ENCODE measurements around the gene TCF7. TPM values are rescaled to one million over a fixed set of nuclear protein-coding genes. Genes with fewer than 3 reads are reported as not detected.

Gene TCF7
- total RNA-seq, 1 donor, result 193 TPM

DNA sequence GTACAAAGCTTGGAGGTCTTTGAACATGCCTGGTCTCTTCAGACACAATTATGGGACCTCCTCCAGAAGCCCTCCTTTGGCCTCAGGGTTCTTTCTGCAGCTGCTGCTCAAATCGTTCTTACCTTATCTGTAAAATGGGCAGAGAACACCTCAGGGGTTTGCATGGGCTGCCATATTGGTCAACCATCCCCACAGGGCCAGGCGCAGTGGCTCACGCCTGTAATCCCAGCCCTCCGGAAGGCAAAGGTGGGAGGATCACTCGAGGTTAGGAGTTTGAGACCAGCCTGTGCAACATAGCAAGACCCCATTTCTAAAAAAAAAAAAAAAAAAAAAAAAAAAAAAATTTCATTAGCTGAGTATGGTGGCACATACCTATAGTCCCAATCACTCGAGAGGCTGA lies 29.1 kb upstream of the TCF7 start:
- no peak overlapping the region for H3K4me3 ChIP-seq (ENCODE audit: low read length)
- H3K9me3 ChIP-seq (ENCODE audit: low read depth, low read length), result no peaks in the 10 kb centered on the region
- peaks cover 27% of the 10 kb centered on the region for H3K4me1 ChIP-seq (ENCODE audit: insufficient read depth, low read length)
- H3K27me3 ChIP-seq (ENCODE audit: insufficient read depth, low read length), result no peaks in the 10 kb centered on the region

DNA sequence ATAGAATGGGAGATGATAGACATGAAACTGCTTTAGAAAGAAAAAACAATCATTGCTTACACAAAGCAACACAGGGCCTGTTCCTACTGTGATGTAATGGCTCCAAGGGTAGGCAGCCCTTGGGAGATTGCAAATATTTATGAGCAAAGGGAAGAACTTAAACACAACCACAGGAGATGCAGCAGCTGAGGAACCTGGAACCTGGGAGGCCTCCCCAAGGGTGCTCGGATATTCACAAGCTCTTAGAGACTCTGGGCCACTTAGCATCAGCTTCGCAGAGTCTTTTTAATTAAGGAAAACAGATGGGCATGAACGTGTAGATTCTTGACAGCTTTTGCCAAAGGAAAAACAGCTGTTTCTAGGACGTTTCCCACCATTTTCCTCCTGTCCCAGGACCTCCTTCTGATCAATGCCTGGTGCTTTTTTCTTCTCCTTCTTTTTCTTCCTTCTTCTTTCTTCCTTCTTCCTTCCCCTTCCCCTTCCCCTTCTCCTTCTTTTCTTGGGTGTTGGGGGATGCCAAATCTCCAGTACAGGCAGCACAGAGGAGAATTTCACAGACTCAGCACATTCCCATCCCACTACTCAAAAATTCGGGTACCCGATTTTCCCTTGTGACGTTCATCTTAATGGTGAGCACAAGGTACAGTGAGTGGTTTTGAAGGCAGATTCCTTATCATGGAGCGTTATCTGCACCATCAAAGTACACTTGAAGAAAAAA lies 28.1 kb upstream of the TCF7 start:
- Histone ChIP-seq H3K4me3 (ENCODE audit: low read length) (no peak overlapping the region), H3K4me1 (ENCODE audit: insufficient read depth, low read length) (peaks cover 35% of the 10 kb centered on the region), H3K9me3 (ENCODE audit: low read depth, low read length) (no peaks in the 10 kb centered on the region), H3K27me3 (ENCODE audit: insufficient read depth, low read length) (no peaks in the 10 kb centered on the region)

DNA sequence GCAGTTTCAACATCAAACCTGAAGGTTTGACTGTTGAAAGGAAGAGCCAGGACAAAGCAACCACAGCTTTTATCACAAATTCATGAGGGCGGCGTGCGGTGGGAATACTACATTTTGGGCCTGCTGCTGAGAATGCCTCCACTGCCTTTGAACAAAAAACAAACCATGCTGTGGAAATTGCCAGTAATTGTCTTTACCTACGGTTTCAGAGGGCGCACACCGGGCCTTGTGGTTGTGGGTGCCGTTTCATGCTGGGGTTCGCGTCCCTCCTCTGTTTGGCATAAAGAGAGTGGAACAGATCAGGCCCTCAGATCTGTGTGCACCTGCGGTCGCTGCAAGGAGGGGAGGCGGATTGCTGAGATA lies 27.6 kb upstream of the TCF7 start:
- no peaks in the 10 kb centered on the region for H3K9me3 ChIP-seq (ENCODE audit: low read depth, low read length)
- H3K4me1 ChIP-seq (ENCODE audit: insufficient read depth, low read length), result peaks cover 40% of the 10 kb centered on the region
- H3K27me3 ChIP-seq (ENCODE audit: insufficient read depth, low read length), result no peaks in the 10 kb centered on the region
- no peak overlapping the region for H3K4me3 ChIP-seq (ENCODE audit: low read length)

DNA sequence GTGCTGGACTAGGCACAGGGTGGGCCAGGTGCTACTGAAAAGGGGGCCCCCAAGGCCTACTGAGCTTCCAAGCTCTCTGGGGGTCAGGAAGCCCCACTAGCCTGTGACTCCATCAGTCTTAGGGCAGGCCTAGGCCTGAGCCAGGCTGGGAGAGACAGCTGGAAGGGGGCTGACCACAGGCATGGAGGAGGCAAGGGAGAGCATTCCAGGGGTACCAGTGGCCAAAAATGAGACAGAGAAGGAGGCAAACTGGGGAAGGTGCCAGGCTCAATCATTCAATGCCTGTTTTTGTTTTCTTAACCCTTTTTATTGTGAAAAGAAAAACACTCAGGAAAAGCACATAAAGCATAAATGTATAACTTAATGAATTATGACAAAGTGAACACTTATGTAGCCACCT lies 26.2 kb upstream of the TCF7 start:
- Histone ChIP-seq H3K4me1 (ENCODE audit: insufficient read depth, low read length) (peaks cover 46% of the 10 kb centered on the region), H3K27me3 (ENCODE audit: insufficient read depth, low read length) (no peaks in the 10 kb centered on the region), H3K9me3 (ENCODE audit: low read depth, low read length) (no peaks in the 10 kb centered on the region), H3K4me3 (ENCODE audit: low read length) (no peak overlapping the region)

DNA sequence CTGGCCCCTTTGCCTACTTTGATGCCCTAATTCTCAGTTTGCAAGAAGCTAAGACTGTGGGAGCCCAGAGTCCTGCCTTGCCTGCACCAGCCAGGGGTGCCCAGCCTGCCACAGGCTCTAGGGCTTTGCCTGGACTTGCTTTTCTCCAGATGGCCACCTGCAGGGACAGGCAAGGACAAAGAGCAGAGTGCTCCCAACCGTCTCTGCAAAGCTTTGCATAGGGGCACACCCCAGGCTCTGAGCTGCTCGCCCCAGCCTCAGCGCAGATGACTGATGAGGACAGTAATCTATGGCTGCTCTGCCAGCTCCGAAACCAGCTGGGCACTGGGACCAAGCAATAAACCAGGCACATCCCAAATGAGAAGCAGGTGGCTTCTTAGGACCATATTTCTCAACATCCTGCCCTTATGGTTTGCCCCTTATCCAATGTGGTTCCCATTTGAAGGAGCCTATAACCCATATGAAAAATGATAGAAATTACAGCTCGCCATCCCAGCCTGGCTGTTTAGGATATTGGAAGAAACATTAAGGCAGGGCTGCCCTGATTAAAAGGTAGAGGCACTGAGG lies 25.4 kb upstream of the TCF7 start:
- H3K4me3 ChIP-seq (ENCODE audit: low read length), result no peak overlapping the region

DNA sequence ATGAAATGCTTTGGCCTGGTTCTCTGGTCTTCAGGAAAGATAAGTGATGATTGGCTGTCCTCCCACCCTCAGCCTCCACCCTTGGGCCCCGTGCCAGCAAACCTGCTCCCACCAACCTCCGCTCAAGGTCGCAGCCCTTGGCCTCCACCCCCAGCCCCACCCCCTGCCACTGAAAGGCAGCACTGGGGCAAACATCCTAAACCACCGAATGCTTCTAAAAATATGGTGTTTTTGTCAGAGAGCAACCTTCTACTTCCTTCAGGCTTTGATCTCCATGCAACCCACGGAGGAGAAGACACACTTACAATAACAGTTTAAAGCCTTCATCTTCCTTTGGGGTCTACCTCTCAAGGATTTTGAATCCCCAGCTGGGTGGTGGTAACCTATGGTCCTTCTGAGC lies 24.0 kb upstream of the TCF7 start:
- Histone ChIP-seq H3K9me3 (ENCODE audit: low read depth, low read length) (no peaks in the 10 kb centered on the region), H3K4me1 (ENCODE audit: insufficient read depth, low read length) (peaks cover 46% of the 10 kb centered on the region), H3K4me3 (ENCODE audit: low read length) (no peak overlapping the region), H3K27me3 (ENCODE audit: insufficient read depth, low read length) (no peaks in the 10 kb centered on the region)

More for the DNA sequence above, 25.4 kb upstream of the TCF7 start:
- Histone ChIP-seq H3K9me3 (ENCODE audit: low read depth, low read length) (no peaks in the 10 kb centered on the region), H3K4me1 (ENCODE audit: insufficient read depth, low read length) (peaks cover 46% of the 10 kb centered on the region), H3K27me3 (ENCODE audit: insufficient read depth, low read length) (no peaks in the 10 kb centered on the region)

DNA sequence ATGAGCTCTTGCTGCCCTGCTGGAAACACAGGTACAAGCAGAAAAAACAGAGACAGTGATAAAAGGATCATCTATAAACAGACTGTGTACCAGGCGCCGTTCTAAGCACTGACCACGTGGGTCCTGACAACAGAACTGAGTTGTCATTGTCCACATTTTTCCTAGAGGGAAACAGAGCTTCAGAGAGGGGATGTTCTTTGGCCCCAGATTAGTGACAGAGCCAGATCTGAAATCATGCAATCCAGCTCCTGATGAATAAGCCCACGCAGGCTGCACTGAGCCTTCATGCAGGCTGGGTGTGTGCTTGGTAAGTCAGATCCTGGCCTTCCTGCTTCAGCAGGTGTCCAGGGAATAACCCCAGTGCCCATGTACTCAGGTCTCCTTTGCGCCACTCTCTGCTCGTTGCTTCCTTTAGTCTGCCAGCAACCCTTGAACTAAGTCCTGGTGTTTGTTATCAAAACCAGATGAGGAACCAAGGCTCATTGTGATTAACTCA lies 22.8 kb upstream of the TCF7 start:
- Histone ChIP-seq H3K9me3 (ENCODE audit: low read depth, low read length) (no peaks in the 10 kb centered on the region), H3K4me3 (ENCODE audit: low read length) (no peak overlapping the region), H3K4me1 (ENCODE audit: insufficient read depth, low read length) (peaks cover 47% of the 10 kb centered on the region), H3K27me3 (ENCODE audit: insufficient read depth, low read length) (no peaks in the 10 kb centered on the region)

DNA sequence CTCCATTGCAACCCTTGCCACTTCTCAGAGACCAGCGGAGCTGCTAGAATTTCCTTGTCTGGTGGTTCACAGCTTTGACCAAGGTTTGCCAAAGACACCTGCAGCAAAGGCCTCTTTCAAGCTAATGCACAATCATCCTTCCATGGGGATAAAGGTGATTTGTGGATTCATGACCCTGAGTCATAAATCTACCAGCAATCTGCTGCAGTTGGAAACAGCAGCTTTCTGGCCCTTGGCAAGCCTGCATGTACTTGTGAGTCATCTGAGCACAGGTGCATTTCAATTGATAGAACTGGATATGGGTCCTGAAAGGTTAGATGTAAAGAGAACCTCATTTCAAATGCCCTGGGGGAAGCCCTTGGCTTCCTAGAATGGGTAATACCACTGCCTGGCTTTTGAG lies 21.6 kb upstream of the TCF7 start:
- no peak overlapping the region for H3K4me3 ChIP-seq (ENCODE audit: low read length)
- H3K27me3 ChIP-seq (ENCODE audit: insufficient read depth, low read length), result no peaks in the 10 kb centered on the region
- no peaks in the 10 kb centered on the region for H3K9me3 ChIP-seq (ENCODE audit: low read depth, low read length)
- H3K4me1 ChIP-seq (ENCODE audit: insufficient read depth, low read length), result peaks cover 49% of the 10 kb centered on the region

DNA sequence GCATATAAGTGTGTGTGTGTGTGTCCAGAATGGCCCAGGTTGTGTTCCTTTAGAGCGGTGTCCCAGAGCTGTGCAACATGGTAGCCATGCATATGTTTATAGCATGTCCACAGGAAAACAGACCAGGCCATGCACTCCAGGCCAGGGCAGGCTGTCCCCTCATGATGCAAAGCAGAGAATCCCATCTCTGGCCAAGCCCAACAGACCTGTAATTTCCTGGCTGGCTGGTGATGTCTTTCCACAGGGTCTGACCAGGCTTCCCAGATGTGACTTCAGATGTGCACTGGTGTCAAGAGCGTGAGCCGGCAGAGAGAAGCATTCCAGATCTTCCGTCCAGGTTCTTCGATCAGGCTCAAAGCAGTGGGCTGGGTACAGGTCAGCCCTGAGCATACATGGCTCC lies 21.1 kb upstream of the TCF7 start:
- Histone ChIP-seq H3K9me3 (ENCODE audit: low read depth, low read length) (no peaks in the 10 kb centered on the region), H3K4me3 (ENCODE audit: low read length) (no peak overlapping the region), H3K4me1 (ENCODE audit: insufficient read depth, low read length) (peaks cover 44% of the 10 kb centered on the region)

DNA sequence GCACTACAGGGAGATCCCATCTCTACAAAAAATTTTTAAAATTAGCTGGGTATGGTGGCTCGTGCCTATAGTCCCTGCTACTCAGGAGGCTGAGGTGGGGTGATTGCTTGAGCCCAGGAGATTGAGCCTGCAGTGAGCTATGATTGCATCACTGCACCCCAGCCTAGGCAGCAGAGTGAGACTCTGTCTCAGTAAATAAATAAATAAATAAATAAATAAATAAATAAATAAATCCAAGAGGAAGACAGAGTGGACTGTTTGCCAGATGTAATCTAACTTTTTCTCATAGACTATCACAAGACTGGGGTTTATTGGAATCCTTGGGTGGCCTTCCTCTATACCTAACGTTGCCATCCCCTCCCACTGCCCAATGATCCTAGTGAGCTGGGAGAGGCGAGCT lies 19.2 kb upstream of the TCF7 start:
- H3K9me3 ChIP-seq (ENCODE audit: low read depth, low read length), result no peaks in the 10 kb centered on the region
- H3K4me1 ChIP-seq (ENCODE audit: insufficient read depth, low read length), result peaks cover 44% of the 10 kb centered on the region
- H3K27me3 ChIP-seq (ENCODE audit: insufficient read depth, low read length), result no peaks in the 10 kb centered on the region
- no peak overlapping the region for H3K4me3 ChIP-seq (ENCODE audit: low read length)

More for the DNA sequence above, 21.1 kb upstream of the TCF7 start:
- no peaks in the 10 kb centered on the region for H3K27me3 ChIP-seq (ENCODE audit: insufficient read depth, low read length)

DNA sequence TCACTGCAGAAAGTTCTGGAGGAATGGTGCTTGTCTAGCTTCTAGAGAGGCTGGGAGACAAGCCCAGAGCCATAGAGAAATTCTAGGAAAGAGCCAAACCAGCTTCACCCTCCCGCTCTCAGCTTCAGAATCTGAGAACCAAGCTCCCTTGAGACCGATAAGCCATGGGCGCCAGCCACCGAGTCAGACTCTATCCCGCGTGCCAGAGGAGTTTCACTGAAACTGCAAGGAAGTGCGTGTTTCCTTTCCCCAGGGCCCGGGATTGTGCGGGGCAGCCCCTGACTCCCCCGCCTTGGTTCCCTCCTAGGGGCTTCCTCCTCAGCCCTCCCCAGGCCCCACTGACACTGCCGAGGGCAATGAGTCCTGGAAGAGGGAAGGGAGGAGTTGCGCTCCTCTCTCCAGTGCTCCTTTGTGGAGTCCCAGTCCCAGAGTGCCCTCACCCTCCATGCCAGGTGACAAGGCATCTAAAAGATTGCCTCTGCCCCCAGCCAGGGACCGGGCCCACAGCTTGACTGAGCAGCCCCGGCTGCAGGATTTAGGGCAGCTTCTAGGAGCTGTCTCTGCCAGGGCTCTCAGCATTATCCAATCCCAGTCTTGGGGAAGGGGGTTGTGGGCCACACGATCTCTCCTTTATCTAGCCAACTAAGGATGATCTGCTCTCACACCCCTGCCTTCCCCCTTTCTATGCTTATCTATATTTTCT lies 18.4 kb upstream of the TCF7 start:
- Histone ChIP-seq H3K4me3 (ENCODE audit: low read length) (no peak overlapping the region), H3K4me1 (ENCODE audit: insufficient read depth, low read length) (peaks cover 45% of the 10 kb centered on the region), H3K27me3 (ENCODE audit: insufficient read depth, low read length) (no peaks in the 10 kb centered on the region), H3K9me3 (ENCODE audit: low read depth, low read length) (no peaks in the 10 kb centered on the region)

DNA sequence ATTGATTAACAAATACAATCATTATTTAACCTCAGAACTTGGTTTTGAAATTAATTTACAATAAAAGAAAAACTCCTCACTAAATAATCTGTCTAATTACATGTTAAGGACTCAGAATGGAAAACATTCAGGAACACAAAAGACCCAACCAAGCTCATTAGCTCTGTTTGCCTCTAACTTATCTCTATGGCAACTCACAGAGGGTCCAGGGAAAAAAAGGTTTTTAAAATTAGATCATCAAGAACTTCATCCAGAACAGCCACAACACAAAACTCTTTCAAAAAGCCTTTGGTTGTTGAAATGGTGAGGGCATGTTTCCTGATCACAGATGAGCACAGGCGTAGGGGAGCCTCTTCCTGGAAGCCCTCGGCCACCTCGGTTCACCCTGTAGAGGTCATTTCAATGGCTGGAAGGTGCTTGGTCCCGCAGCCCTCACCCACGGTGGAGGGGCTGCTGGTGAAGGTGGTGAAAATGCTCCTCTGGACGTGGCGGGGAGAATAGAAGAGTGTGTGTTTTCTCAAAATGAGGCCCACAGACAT lies 17.2 kb upstream of the TCF7 start:
- Histone ChIP-seq H3K9me3 (ENCODE audit: low read depth, low read length) (no peaks in the 10 kb centered on the region), H3K4me3 (ENCODE audit: low read length) (no peak overlapping the region), H3K4me1 (ENCODE audit: insufficient read depth, low read length) (peaks cover 42% of the 10 kb centered on the region), H3K27me3 (ENCODE audit: insufficient read depth, low read length) (no peaks in the 10 kb centered on the region)

DNA sequence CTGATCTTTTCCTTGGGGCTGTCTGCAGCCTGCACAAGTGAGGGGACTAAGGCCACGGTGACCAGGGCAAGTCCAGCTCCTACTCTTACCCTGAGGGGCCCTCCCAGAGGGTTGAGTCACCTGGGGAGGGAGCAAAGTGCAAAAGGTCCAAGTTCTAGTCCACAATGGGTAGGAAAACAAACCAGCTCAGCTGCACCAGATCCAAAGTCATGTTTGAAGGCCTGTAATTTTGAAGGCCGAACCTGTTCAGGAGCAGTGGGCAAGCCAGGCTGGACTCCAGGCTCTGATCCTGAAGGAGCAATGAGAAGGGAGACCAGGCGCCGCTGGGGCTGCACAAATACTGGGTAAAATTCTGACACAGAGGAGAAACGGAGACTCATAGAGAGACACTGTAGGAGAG lies 15.8 kb upstream of the TCF7 start:
- no peaks in the 10 kb centered on the region for H3K27me3 ChIP-seq (ENCODE audit: insufficient read depth, low read length)
- no peak overlapping the region for H3K4me3 ChIP-seq (ENCODE audit: low read length)
- H3K4me1 ChIP-seq (ENCODE audit: insufficient read depth, low read length), result peaks cover 54% of the 10 kb centered on the region
- no peaks in the 10 kb centered on the region for H3K9me3 ChIP-seq (ENCODE audit: low read depth, low read length)

DNA sequence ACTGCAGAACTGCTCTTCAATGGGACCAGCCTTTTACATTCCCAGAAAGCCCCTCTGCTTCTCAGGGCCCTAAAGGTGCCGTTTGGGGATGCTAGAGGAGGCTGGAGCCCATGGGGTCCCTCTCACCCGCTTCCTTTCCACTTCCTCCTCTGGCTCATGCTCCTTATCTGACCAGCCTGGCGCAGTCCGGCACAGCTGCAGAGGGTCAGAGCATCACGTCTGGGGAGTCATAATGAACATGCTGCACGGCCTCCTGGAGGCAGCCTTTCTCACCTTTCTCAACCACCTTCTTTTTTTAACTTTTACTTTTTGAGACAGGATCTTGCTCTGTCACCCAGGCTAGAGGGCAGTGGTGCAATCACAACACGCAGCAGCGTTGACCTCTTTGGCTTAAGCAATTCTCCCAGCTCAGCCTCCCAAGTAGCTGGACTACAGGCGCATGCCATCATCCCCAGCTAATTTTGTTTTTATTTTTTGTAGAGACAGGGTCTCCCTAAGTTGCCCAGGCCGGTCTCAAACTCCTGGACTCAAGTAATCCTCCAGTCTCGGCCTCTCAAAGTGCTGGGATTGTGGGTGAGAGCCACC lies 15.1 kb upstream of the TCF7 start:
- H3K4me1 ChIP-seq (ENCODE audit: insufficient read depth, low read length), result peaks cover 59% of the 10 kb centered on the region
- H3K4me3 ChIP-seq (ENCODE audit: low read length), result no peak overlapping the region
- no peaks in the 10 kb centered on the region for H3K27me3 ChIP-seq (ENCODE audit: insufficient read depth, low read length)
- no peaks in the 10 kb centered on the region for H3K9me3 ChIP-seq (ENCODE audit: low read depth, low read length)

DNA sequence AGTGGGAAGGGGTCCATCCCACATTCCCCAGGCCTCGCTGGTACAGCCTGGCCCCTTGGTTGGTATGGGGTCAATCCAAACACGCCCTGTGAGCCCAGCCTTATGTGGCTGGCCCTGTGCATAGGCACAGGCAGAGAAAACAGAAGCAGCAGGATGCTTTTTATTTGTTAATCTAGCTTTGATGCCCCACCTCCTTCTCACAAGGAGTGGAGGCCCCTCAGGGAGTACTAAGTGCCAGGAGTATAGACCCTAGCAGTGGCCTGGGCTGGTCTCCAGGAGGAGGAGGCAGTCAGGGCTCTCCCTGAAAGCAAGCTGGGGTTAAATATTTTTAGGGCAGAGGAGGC lies 14.6 kb upstream of the TCF7 start:
- Histone ChIP-seq H3K9me3 (ENCODE audit: low read depth, low read length) (no peaks in the 10 kb centered on the region), H3K4me1 (ENCODE audit: insufficient read depth, low read length) (peaks cover 64% of the 10 kb centered on the region), H3K4me3 (ENCODE audit: low read length) (no peak overlapping the region), H3K27me3 (ENCODE audit: insufficient read depth, low read length) (no peaks in the 10 kb centered on the region)

Measured in mononuclear cell (primary cell).